ENCODE results near the gene MRS2.

DNA sequence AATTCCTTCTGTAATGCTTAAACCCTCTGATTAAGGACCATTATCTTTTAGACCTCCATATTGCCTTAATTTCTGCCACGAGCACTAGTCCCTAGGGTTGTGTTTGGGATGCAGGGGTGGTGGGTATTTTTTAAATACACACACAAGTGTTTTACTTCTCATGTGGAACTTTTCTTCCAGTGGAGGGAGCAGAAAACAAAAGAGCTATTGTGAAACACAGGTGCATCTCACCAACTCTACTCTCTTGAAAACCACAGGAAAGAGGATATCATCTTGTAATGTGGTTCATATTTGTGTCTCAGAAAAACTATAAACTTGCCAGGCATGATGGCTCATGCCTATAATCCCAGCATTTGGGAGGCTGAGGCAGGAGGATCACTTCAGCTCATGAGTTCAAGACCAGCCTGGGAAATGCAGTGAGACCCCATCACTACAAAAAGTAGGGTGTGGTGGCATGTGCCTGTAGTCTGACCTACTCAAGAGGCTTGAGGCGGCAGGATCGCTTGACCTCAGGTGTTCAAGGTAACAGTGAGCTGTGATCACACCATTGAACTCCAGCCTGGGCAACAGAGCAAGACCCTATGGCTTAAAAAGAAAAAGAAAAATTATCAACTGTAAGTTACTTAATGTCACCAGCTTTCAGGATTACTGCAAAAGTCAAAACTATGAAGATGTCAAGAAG, 37.3 kb downstream of the MRS2 start:
- TF ChIP-seq POLR2A (IDR thresholded peaks at IDR 0.05) = no peak
- TF ChIP-seq, protein P1, sequence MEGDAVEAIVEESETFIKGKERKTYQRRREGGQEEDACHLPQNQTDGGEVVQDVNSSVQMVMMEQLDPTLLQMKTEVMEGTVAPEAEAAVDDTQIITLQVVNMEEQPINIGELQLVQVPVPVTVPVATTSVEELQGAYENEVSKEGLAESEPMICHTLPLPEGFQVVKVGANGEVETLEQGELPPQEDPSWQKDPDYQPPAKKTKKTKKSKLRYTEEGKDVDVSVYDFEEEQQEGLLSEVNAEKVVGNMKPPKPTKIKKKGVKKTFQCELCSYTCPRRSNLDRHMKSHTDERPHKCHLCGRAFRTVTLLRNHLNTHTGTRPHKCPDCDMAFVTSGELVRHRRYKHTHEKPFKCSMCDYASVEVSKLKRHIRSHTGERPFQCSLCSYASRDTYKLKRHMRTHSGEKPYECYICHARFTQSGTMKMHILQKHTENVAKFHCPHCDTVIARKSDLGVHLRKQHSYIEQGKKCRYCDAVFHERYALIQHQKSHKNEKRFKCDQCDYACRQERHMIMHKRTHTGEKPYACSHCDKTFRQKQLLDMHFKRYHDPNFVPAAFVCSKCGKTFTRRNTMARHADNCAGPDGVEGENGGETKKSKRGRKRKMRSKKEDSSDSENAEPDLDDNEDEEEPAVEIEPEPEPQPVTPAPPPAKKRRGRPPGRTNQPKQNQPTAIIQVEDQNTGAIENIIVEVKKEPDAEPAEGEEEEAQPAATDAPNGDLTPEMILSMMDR (IDR thresholded peaks at IDR 0.05 in 4 of 5, conservative IDR thresholded peaks at IDR 0.05 in 1 of 5) = no peak

All from gastrocnemius medialis (tissue), 4 donors.